LNCAP (cell line): ENCODE data around the gene CEACAM4.

Source experiments
- TF ChIP-seq, protein P1 (sequence below): fragments of 450-650 bp; IDR thresholded peaks from 2 replicates; pipeline ENCODE4 v1.5.1; 2017; ENCODE audit warnings: mild to moderate bottlenecking

CEACAM4 gene

DNA sequence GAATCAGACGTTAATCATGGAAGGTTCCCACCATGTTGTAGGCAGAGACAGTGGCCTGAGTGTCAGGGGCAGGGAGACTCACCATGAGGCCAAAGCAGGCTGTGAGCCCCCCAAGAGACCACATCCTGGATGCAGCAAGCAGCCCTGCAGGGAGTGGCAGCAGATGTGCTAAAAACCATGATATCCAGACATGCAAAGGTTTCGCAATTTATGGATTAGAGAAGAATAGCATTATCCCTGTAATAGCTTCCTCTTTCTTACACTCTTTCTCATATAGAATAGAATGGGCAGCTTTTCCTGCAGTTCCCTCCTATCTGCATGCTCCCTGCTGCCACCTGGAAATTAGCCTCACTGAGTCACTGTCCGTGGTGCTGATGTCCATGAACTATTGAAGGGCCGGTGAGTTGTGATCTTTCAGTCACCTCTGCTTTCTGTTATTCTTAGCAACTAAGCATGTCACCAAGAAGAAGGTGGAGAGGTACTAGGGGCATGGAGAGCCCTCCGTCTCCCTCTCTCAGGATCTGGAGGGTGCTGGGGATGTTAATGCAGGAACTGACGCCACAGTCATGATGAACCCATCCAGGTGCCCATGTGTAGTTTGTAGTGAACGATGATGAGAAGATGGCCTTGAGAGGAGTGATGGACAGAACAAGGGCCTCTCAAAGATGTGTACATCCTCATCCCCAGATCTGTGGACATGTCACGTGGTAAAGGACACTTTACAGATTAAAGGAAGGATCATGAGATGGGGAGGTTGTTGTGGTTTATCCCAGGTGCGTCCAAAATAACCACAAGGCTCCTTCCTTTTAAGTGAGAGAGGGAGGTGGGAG is 9.9 kb downstream of the CEACAM4 start:
- TF ChIP-seq, protein P1, sequence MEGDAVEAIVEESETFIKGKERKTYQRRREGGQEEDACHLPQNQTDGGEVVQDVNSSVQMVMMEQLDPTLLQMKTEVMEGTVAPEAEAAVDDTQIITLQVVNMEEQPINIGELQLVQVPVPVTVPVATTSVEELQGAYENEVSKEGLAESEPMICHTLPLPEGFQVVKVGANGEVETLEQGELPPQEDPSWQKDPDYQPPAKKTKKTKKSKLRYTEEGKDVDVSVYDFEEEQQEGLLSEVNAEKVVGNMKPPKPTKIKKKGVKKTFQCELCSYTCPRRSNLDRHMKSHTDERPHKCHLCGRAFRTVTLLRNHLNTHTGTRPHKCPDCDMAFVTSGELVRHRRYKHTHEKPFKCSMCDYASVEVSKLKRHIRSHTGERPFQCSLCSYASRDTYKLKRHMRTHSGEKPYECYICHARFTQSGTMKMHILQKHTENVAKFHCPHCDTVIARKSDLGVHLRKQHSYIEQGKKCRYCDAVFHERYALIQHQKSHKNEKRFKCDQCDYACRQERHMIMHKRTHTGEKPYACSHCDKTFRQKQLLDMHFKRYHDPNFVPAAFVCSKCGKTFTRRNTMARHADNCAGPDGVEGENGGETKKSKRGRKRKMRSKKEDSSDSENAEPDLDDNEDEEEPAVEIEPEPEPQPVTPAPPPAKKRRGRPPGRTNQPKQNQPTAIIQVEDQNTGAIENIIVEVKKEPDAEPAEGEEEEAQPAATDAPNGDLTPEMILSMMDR, result no peak

DNA sequence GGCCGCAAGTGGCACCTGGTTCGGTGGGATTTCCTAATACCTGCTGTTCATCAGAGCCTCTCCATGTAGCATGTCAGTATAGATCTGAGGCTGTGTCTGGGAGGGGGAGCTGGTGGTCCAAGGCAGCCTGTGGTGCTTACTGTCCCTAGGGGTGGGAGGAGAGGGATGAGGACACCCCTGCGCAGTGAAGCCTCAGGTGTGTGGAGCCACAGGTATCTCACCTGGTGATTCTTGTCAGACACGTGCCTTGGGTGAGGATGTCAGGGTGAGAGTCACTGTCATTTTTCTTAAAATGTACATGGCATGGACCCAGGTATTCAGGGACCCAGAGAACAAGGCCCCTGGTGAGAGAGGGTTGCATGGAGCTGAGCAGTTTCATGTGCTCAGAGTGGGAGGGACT is 11.7 kb downstream of the CEACAM4 start:
- TF ChIP-seq, protein P1, result no peak

DNA sequence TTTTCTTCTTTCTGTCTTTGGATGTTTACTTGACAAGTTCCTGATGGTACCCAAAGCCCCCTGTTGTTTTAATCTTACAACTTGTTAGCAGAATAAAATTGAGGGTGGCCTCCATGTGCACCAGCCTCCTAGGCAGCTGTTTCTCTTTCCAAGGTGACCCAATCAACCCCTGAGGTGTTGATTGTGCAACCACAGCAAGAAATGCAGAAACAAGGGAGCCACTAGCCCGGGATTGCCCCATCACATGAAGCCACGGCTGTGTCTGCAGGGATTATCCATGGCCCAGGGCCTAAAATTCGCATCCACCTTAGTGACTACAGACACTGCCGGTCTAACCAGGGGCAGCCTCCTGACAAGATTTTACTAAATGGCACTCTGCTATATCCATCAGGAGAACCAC is 14.4 kb downstream of the CEACAM4 start:
- TF ChIP-seq, protein P1, result no peak

DNA sequence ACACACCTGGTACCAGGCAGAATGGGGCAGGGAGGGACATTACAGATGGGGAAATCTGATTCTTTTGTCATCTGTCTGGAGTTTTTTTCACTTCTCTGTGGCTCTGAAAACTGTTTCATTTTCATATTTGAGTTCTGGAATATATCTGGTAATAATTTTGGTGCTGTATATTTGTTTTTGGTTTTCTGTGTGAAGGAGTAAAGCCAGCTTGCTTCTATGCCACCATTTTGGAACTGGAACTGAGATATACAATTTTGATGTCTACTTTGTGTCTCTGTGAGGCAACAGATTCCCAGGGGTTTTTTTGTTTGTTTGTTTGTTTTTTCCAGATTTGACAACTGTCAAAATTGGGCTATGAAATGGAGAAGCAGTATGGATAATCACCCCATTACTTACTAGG is 16.1 kb downstream of the CEACAM4 start:
- TF ChIP-seq, protein P1, result no peak

DNA sequence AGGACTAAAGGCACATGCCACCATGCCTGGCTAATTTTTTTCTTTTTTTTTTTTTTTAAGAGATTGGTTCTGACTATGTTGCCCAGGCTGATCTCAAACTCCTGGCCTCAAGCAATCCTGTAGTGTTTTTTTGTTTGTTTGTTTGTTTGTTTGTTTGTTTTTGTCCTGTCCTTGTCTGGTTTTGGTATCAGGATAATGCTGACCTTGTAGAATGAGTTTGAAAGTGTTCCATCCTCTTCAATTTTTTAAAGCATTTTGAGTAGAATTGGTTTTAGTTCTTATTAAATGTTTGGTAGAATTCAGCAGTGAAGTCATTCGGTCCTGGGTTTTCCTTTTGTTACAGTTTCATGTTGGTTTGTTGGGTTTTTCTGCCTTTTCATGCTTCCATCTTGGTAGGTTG is 19.2 kb downstream of the CEACAM4 start:
- TF ChIP-seq, protein P1, result no peak

DNA sequence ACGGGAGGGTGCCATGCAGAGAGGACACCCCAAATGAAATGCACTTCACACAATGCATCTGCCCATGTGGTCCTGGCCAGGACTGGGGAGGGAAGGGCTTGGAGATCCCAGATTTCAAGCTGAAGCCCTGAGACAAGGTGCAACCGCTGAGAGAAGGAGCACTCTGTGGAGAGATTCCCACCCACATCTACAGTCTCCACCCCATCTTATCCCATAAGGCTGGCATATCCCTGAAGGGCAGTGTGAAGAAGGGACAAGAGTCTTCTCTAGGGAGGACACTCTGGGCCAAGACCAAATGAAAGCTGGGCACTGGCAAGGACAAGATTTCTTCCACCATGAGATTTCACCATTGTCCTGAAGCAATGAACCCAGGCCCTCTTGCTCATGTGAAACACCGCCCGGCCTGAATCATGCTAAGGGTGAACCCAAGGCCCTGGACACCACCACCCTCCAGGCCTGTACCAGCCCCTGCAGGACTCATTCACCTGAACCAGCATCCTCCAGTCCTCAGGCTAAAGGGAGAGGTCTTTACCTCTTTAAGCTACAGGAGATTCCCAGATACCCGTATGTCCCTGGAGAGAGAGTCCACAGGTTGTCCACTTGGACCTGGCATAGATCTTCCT is 20.5 kb downstream of the CEACAM4 start:
- TF ChIP-seq, protein P1, result no peak

DNA sequence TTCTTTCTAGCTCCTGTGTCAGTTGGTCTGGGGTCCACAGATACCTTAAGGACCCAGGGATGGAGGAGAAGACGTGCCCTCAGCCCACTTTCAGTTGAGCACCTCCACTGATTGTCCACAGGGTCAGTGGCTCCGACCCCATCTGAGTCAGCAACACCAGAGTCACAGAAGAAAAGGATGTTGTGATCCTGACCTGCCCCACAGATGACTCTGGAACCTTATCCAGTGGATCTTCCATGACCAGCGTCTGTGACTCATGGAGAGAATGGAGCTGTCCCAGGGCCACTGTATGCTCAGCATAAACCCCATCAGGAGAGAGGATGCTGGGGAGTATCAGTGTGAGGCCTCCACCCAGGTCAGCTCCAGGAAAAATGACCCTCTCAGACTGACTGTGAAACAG is 22.0 kb downstream of the CEACAM4 start:
- TF ChIP-seq, protein P1, result no peak
